ENCODE data around the gene TTC12. TPM values are rescaled to one million over a fixed set of nuclear protein-coding genes. Genes with fewer than 3 reads are reported as not detected.

Gene TTC12
- polyA plus RNA-seq, 1 donor from 2014 or later, result 4.2 TPM

DNA sequence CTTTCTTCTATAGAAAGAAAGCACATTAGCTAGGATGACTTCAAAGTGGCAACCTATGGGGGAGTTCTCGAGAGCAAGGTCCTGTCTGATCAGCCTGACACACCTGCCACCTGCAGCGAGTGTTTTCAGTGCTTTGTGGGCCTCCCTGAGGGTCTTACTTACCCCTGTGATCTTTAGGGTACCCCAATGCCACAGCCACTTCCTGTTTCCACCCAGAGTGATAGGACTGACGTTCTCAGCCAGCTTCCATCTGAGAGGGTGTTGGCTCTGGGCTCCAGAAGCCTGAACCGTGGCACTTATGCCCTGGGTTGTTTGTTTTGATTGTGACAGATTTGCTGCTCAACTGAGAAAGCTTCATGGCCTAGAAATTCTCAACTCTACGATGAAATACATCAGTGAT is 51.5 kb downstream of the TTC12 start:
- Histone ChIP-seq H3K79me2 (replicated peaks; ENCODE audit: insufficient read depth, low read length) (no peaks in the 10 kb centered on the region), H4K20me1 (ENCODE audit: insufficient read depth) (no peaks in the 10 kb centered on the region), H3K9me3 (ENCODE audit: low read length) (no peaks in the 10 kb centered on the region), H3K27me3 (ENCODE audit: insufficient read depth, low read depth, low read length) (no peaks in the 10 kb centered on the region), H2AFZ (ENCODE audit: low read depth, low read length) (no peak overlapping the region), H3K4me2 (ENCODE audit: low read length) (no peak overlapping the region), H3K9ac (ENCODE audit: low read length) (no peak overlapping the region), H3K36me3 (ENCODE audit: insufficient read depth, low read length) (no peaks in the 10 kb centered on the region), H3F3A (ENCODE audit: insufficient read depth, low read length, poor library complexity, severe bottlenecking) (no peaks in the 10 kb centered on the region), H3K9me2 (ENCODE audit: insufficient read depth, low read length) (no peaks in the 10 kb centered on the region), H3K4me3 (ENCODE audit: low read length) (no peak overlapping the region), H3K27ac (ENCODE audit: low read length) (no peak overlapping the region)
- no peak for TF ChIP-seq SMC3 (conservative IDR thresholded peaks at IDR 0.05; ENCODE audit: poor library complexity)

DNA sequence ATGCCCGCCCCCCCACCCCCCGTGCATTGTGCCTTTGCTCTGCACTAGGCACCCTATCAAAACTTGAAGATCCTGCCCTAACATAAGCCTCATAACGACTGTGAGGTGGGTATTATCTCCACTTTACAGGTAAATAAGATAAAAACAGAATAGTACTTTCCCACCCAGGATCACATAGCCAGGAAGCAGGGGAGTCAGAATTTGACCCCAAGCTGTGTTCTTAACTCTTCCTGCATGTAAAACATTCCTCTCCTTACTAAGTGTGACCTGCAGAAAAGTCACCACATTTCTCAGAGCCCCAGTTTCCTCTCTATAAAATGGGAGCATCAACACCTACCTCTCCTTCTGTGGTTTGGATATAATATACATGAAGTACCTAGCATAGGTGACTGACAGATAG is 55.0 kb downstream of the TTC12 start:
- Histone ChIP-seq H3K9me2 (ENCODE audit: insufficient read depth, low read length) (no peaks in the 10 kb centered on the region), H3F3A (ENCODE audit: insufficient read depth, low read length, poor library complexity, severe bottlenecking) (no peaks in the 10 kb centered on the region), H3K27me3 (ENCODE audit: insufficient read depth, low read depth, low read length) (no peaks in the 10 kb centered on the region), H4K20me1 (ENCODE audit: insufficient read depth) (no peaks in the 10 kb centered on the region), H3K4me3 (ENCODE audit: low read length) (no peak overlapping the region), H3K36me3 (ENCODE audit: insufficient read depth, low read length) (no peaks in the 10 kb centered on the region), H3K79me2 (replicated peaks; ENCODE audit: insufficient read depth, low read length) (no peaks in the 10 kb centered on the region), H3K27ac (ENCODE audit: low read length) (no peak overlapping the region), H2AFZ (ENCODE audit: low read depth, low read length) (no peak overlapping the region), H3K4me2 (ENCODE audit: low read length) (no peak overlapping the region), H3K9ac (ENCODE audit: low read length) (no peak overlapping the region), H3K9me3 (ENCODE audit: low read length) (no peaks in the 10 kb centered on the region)
- TF ChIP-seq RAD21 (conservative IDR thresholded peaks at IDR 0.05) (no peak), EP300 (conservative IDR thresholded peaks at IDR 0.05; ENCODE audit: poor library complexity, severe bottlenecking) (no peak), POLR2AphosphoS5 (IDR thresholded peaks at IDR 0.05) (no peak), REST (IDR thresholded peaks at IDR 0.05; ENCODE audit: borderline replicate concordance) (no peak)

DNA sequence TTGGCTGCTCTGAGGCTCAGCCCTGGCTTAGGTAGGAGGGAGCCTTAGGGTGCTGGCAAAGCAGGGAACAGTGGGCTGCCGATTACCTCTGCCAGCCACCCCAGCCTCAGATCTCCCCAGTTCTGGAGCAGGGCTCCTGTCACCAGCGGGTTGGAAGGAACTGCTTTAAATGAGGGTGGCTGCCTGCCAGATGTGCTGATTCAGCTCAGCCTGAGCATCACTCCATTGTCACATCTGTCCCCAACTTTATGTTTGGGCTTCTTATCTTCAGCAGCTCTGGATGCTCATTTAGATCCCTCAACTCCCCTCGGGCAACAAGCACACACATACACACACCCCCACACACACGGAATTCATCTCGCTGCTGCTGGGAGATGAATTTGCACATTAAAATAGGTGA is 56.3 kb downstream of the TTC12 start:
- no peaks in the 10 kb centered on the region for H3K79me2 ChIP-seq (replicated peaks; ENCODE audit: insufficient read depth, low read length)
- H3K9me3 ChIP-seq (ENCODE audit: low read length), result no peaks in the 10 kb centered on the region
- no peak overlapping the region for H3K27ac ChIP-seq (ENCODE audit: low read length)
- no peak overlapping the region for H2AFZ ChIP-seq (ENCODE audit: low read depth, low read length)
- no peak overlapping the region for H3K4me2 ChIP-seq (ENCODE audit: low read length)
- no peak overlapping the region for H3K4me3 ChIP-seq (ENCODE audit: low read length)
- no peaks in the 10 kb centered on the region for H3K36me3 ChIP-seq (ENCODE audit: insufficient read depth, low read length)
- H4K20me1 ChIP-seq (ENCODE audit: insufficient read depth), result no peaks in the 10 kb centered on the region
- TF ChIP-seq SMC3 (conservative IDR thresholded peaks at IDR 0.05; ENCODE audit: poor library complexity), result no peak
- no peak for TF ChIP-seq EZH2 (IDR thresholded peaks at IDR 0.05; ENCODE audit: borderline replicate concordance, insufficient read depth, low read length, poor library complexity, severe bottlenecking)
- TF ChIP-seq REST (IDR thresholded peaks at IDR 0.05; ENCODE audit: borderline replicate concordance), result no peak
- H3K9me2 ChIP-seq (ENCODE audit: insufficient read depth, low read length), result no peaks in the 10 kb centered on the region
- H3K27me3 ChIP-seq (ENCODE audit: insufficient read depth, low read depth, low read length), result no peaks in the 10 kb centered on the region
- H3K9ac ChIP-seq (ENCODE audit: low read length), result no peak overlapping the region
- no peaks in the 10 kb centered on the region for H3F3A ChIP-seq (ENCODE audit: insufficient read depth, low read length, poor library complexity, severe bottlenecking)
